GM12865 (cell line): ENCODE data around the gene QPCT.
"Not testable (repeated sequence)": the region's sequence is repeated elsewhere in the genome, so short reads cannot be mapped to it uniquely, and the experiment has no call there.

ENCODE experiments used
- DNase-seq: peaks from one replicate; pipeline ENCODE4 v3.0.0; 2010; ENCODE audit warnings: low read depth
- H3K4me3 ChIP-seq: 2 replicates; pipeline ENCODE4 v1.5.1; 2011; ENCODE audit warnings: mild to moderate bottlenecking, low read depth, low read length, control low read depth
- TF ChIP-seq, protein P1 (sequence below): IDR thresholded peaks from 2 replicates; pipeline ENCODE4 v1.5.1; 2011; ENCODE audit warnings: low read length, control low read depth, low read depth, inconsistent platforms; ENCODE audit not compliant: insufficient read depth; ENCODE audit errors: missing control alignments

Gene QPCT

DNA sequence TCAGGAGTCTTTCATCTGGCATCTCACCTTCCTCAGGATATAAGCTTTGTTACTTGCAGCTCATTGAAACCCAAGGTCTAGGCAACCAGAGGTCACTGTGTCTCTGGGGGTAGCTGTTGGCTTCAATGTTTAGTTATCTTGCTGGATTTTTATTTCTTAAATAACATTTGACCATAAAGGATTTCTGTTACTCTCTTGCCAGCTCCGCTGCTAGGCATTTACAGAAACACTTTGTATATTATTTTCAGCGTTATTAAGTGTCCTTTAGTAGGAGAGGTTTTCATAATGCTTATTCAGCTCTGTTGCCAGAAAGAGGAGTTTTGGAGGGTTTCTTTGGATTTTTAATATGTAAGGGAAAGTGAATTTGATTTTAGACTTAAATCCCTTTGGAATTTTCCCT lies 61.4 kb downstream of the QPCT start:
- TF ChIP-seq, protein P1, sequence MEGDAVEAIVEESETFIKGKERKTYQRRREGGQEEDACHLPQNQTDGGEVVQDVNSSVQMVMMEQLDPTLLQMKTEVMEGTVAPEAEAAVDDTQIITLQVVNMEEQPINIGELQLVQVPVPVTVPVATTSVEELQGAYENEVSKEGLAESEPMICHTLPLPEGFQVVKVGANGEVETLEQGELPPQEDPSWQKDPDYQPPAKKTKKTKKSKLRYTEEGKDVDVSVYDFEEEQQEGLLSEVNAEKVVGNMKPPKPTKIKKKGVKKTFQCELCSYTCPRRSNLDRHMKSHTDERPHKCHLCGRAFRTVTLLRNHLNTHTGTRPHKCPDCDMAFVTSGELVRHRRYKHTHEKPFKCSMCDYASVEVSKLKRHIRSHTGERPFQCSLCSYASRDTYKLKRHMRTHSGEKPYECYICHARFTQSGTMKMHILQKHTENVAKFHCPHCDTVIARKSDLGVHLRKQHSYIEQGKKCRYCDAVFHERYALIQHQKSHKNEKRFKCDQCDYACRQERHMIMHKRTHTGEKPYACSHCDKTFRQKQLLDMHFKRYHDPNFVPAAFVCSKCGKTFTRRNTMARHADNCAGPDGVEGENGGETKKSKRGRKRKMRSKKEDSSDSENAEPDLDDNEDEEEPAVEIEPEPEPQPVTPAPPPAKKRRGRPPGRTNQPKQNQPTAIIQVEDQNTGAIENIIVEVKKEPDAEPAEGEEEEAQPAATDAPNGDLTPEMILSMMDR: no peak
- no peak overlapping the region for H3K4me3 ChIP-seq
- DNase-seq: no peak

DNA sequence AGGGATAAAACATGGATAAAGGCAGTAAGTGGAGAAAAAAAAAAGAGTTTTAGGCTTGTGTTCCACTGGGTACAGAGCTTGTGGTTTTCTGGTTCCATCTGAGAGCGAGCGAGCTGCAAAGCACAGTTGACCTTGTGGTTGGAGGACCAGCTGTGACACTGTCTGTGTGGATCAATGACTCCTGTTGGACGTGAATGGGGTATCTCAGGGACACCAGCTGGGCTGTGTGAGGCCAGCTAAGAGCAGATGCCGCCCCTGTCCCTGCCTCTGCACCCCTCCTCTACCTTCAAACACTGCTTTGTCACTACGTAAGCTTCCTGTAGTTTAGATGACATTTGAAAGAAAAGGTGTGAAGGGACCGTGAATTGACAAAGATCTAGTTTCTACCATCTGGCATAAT lies 67.8 kb downstream of the QPCT start:
- no peak overlapping the region for H3K4me3 ChIP-seq
- peak; percentile 34 for DNase-seq
- TF ChIP-seq, protein P1: no peak

DNA sequence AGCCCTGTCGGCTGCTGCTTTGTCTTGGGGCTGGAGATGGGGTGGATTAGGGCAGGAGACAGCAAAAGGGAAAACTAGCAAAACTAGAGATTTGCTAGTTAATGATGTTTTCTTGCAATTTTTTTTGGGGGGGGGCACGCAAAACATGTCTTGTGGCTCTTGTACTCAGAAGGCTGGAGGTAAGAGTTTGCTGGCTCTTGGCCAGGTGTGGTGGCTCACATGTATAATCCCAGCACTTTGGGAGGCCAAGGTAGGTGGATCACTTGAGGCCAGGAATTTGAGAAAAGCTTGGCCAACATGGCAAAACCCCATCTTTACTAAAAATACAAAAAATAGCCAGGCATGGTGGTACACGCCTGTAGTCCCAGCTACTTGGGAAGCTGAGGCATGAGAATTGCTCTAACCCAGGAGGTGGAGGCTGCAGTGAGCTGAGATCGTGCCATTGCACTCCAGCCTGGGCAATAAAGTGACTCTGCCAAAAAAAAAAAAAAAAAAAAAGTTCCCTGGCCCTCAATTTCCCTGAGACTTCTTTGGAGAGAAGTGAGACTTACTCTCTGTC lies 69.6 kb downstream of the QPCT start:
- not testable (repeated sequence) for H3K4me3 ChIP-seq

DNA sequence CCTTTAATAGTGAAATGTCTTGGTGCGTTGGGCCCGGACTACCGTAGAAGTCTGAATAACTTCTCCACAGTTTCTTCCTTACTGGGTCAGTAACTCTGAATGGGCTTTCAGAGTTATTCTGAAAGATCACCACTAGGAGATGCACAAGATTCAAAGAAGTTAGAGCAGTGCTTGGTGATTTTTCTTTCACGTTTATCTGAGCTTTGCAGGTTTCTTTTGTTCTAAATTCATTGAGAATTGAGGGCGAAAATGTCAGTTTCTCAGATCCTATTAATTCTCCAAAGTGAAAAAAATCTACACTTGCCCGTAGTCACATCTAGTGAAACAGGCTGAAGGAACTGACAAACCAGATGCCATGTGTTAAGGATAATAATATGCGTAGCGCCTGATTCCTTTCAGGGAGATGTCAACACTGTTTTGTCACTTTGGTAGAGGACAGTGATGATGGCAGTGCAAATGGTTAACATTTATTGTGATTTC lies 70.1 kb downstream of the QPCT start:
- TF ChIP-seq, protein P1: peak; percentile 94
- peak; percentile 79 for DNase-seq

More for the DNA sequence above, 69.6 kb downstream of the QPCT start:
- DNase-seq: not testable (repeated sequence)

DNA sequence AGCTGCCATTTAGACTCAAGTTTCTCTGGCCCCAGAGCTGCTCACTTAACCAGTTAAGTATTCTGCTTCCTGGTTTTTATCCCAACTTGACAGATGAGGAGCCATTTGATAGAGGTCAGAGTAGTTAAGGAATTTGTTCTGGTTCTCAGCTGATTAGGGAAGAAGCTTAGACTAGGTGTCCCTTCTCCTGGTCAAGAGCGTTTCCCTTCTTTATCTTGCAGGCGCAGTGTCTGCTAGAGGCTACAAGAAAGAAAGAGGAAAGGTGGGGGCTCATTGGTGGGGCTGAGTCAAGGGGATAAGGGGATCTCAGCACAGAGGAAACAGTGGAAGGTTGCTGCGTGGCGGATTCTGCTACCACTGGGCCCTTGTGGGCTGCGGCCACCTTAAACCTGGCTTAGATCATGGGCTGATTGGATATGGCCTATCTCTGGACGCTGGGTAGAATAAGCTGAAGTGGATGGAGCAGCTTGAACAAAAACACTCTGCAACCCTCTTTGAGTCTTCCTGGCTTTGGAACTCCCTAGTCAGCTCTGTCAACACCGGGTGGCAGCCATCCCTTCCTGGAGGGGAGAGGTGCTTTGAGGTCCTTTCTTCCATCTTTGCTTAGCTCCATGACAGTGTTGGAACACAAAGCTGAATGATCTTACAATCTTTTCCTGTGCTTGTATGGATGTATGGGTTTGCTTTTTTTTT lies 70.8 kb downstream of the QPCT start:
- H3K4me3 ChIP-seq: no peak overlapping the region
- TF ChIP-seq, protein P1: no peak
- peak; percentile 28 for DNase-seq

More for the DNA sequence above, 70.1 kb downstream of the QPCT start:
- no peak overlapping the region for H3K4me3 ChIP-seq

DNA sequence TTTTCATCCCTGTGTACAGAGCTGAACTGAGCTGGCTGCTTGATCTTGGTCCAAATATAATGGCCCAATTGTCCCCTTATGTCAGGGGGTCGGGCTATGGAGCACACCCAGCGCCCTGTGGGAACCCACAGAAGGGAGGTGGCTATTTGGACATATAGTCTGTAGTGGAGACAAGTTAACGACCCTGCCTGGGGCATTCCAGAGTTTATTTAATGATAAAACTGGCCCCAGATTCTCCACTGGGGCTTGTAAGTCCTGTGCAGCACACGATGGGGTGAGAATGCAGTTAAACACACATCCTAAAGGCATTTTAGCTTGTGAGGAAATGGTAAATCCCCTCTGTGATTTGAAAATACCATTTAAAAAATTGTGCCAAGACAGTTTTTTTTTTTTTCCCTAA lies 72.9 kb downstream of the QPCT start:
- DNase-seq: no peak
- H3K4me3 ChIP-seq: no peak overlapping the region
- TF ChIP-seq, protein P1: no peak

DNA sequence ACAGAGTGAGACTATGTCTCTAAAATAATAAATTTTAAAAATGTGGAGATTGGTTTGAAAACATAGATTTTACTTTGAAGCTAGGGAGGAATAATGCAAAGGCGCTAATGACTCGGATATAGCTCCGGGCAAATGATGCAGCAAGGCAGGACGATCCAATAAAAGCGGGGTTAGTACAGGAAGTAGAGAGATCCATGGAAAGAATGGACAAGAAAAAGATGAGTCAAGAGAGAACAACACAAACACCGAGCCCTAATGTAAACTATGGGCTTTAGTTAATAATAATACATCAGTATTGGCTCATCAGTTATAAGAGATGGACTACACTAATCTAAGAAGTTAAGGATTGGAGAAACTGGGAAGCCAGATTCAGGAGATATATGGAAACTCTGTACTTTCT lies 74.5 kb downstream of the QPCT start:
- TF ChIP-seq, protein P1: no peak
- DNase-seq: no peak
- H3K4me3 ChIP-seq: no peak overlapping the region
